HUDEP-2 (cell line): ENCODE data around the gene TLK1.

Experiments used
- DNase-seq, 76 experiments: peaks; one replicate each; lab custom pipeline; 2025; ENCODE audit not compliant: unreplicated experiment in 76 of 76; lab: John Stamatoyannopoulos, UW

The TLK1 gene

DNA sequence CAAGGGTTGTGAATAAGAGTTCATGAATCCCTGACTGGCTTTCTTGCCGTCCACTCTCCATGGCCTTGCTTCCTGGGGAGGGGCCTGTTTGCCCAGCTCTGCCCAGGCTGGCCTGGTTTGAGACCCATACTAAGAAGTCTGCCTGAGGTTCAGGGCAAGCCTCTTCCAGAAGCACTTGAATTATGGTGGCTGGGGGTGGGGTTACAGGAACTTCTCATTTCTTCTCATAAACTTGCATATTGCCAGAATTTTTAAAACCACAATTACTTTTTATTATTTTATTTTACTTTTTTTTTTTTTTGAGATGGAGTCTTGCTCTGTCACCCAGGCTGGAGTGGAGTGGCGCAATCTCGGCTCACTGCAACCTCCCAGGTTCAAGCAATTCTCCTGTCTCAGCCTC is 189.6 kb downstream of the TLK1 start:
- DNase-seq, result no peak

GRCh38 chr2:170969872-170970496 is 190.7 kb downstream of the TLK1 start:
- no peak for DNase-seq

DNA sequence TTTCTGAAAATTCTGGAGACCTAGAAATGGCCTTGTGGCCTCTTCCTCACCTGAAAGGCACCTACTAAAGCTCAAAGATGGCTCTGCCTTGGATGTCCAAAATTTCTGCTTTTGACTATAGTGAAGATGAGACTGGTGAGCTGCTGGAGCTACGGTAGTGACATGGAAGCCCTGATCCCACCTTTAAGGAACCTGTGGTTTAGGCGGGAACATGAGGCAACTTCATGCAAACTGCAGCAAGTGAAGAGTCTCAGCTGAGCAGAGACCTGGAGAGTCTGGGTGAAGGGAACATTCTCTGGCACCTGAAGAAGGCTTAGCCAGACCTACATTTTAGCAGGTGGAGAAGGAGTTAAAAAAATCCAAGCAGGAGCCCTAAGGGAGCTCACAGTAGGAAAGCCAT is 191.7 kb downstream of the TLK1 start:
- DNase-seq, result no peak

DNA sequence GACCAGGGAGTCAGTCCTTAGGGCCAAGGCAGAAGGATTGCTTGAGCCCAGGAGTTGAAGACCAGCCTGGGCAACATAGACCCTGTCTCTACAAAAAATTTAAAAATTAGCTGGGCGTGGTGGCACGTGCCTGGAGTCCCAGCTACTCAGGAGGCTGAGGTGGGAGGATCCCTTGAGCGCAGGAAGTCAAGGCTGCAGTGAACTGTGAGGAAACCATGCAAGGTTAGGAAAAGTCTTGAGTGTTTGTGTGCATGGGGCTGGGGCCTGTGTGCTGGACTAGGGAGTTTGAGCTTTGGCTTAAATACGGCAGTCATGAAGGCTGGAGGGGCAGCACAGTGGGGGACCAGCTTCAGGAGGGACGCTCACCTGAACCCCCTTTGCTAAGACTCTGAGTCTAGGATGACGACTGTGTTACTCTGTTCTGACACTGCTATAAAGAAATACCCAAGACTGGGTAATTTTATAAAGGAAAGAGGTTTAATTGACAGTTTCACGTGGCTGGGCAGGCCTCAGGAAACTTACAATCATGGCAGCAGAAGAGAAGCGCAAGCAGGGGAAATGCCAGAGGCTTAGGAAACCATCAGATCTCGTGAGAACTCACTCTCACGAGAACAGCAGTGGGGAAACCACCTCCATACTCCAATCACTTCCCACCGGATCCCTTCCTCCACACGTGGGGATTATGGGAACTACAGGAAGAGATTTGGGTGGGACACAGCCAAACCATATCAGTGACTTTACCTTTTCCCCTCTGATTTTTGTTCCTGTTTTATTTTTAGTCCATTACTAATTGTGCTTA is 192.3 kb downstream of the TLK1 start:
- DNase-seq, result no peak

DNA sequence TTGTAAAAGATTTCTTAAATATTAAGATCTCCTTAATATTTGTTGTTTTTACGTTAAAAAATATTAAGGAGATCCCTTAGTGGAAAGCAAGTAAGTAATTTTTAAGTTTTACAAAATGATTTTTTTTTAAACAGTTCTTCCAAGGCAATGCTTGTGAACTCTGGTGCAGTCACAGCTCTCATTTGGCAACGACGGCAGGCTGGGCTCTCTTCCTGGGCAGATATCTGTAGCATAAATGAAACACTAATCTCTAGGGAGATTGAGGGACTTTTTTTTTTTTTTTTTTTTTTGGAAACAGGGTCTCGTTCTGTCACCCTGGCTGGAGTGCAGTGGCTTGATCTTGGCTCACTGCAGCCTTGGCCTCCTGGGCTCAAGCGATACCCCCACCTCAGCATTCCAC is 193.1 kb downstream of the TLK1 start:
- DNase-seq, result no peak

GRCh38 chr2:170966648-170967396 is 193.9 kb downstream of the TLK1 start:
- peak in 15 of 76 experiments; percentile 1 to 18 (median 8) for DNase-seq

- DNase-seq, result no peak
These were observed 195.1 kb downstream of the TLK1 start for GRCh38 chr2:170965446-170966225.

- DNase-seq, result no peak
These were observed 197.3 kb downstream of the TLK1 start for GRCh38 chr2:170963386-170963785.

- DNase-seq, result no peak
These were observed 206.8 kb downstream of the TLK1 start for GRCh38 chr2:170953941-170954340.

DNA sequence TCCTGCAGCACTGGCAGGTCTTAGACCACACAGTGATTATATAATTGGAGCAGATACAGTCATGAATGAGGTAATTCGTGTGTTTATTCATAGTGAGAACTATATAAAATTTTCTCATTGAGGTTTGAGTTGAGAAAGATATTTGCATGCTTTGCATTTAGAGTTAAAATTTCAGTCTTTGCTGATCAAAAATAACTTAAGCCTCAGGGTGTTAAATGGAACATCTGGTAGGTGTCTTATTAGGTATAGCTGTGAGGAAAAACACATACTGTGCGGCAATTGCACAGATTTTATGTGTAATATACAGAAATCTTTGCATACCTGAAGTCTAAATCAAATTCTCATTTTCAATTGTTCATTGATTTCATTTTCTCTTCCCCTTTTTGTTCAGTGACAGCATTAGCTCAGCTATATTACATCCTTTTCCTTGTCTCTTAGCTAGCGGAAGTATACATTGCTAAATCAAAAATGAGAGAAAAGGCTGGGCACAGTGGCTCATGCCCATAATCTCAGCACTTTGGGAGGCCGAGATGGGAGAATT is 210.4 kb downstream of the TLK1 start:
- no peak for DNase-seq

DNA sequence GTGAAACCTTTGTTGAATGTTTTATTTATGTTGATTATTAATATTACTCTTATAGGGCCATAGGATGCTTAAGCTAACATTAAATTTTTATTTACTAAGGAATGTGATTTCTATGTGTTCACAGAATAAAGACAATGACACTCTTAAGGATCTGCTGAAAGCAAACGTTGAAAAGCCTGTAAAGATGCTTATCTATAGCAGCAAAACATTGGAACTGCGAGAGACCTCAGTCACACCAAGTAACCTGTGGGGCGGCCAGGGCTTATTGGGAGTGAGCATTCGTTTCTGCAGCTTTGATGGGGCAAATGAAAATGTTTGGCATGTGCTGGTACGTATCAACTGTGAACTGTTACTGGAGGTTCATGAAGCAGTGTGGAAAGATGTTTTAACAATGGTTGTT is 211.3 kb downstream of the TLK1 start:
- DNase-seq, result no peak

GRCh38 chr2:170944545-170944944 is 216.1 kb downstream of the TLK1 start:
- DNase-seq, result no peak

DNA sequence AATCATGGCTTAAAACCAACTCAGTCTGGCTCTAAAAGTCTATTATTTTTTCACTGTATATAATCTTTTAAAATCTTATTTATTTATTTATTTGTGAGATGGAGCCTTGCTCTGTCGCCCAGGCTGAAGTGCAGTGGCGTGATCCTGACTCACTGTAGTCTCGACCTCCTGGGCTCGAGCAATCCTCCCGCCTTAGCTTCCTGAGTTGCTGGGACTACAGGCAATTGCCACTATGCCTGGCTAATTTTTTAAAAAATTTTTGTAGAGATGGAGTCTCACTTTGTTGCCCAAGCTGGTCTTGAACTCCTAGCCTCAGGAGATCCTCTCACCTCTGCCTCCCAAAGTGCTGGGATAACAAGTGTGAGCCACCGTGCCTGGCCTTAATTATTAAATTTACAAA is 217.1 kb downstream of the TLK1 start:
- DNase-seq, result no peak

DNA sequence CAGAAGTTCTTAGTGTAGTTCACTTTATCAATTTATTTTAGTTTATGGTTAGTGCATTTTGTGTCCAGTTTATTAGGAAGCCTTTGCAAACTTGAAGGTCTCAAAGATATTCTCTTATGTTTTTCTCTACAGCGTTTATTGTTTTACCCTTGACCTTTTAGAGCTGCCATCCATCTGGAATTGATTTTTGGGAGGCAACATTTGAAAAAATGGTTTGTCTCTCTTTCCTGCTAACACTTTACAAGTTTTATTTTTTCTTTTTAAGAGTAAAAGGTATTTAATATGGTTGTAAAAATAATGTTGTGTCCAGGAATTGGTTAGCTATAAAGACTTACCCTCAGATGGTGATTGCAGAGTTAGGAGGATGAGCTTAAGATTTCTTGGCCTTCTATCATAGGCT is 217.7 kb downstream of the TLK1 start:
- no peak for DNase-seq

DNA sequence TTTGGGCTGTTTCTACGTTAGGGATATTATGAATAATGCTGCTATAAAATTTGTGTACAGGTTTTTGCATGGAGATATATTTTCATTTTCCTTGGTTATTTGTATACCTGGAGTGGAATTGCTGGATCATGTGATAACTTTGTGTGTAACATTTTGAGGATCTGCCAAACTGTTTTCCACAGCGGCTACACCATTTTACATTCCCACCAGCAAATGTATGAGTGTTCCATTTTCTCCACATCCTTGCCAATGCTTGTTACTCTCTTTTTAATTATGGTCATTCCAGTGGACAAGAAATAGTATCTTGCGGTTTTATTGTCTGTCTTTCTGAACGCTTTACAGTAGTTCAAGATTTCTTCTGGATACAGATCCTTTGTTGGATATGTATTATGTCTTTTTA is 218.1 kb downstream of the TLK1 start:
- no peak for DNase-seq
